GM19438 (cell line): Measurements from ENCODE around the gene HIPK4.

Experiments
- ATAC-seq: cut with Tn5 transposase; IDR thresholded peaks from one replicate; pipeline ENCODE4 v1.9.1; 2021; ENCODE audit warnings: low read depth; ENCODE audit not compliant: unreplicated experiment

HIPK4 gene

DNA sequence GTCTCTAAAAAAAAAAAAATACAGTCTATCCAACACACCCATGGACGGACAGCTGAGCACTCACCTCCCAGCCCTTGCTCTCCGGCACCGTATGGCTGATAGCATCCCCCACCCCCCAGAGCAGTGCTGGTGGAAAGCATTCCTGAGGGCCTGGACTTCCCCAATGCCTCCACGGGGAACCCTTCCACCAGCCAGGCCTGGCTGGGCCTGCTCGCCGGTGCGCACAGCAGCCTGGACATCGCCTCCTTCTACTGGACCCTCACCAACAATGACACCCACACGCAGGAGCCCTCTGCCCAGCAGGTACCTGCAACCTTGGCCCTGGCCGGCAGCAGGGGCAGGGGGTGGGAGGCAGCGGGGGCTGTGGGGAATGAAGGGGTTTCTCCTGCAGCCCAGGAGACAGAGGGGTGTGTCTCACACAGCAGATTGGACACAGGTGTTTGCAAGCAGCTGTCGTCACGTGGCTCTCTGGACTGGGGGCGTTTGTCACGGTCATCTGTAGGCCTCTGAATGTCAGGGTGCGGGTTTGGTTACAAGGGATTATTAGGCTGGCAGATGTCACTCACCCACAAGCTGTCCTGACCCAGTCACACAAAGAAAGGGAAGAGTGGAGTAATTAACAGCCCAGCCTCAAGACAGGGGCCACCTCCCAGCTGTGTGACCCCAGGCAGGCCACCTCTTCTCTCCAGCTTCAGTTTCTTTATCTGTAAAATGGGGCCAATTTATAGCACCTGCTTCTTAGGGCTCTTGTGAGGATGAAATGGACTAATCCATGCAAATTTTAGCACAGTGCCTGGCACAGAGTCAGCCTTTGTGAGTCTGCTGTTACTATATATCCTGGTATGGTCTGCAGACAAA, 22.2 kb downstream of the HIPK4 start:
- ATAC-seq = no peak

DNA sequence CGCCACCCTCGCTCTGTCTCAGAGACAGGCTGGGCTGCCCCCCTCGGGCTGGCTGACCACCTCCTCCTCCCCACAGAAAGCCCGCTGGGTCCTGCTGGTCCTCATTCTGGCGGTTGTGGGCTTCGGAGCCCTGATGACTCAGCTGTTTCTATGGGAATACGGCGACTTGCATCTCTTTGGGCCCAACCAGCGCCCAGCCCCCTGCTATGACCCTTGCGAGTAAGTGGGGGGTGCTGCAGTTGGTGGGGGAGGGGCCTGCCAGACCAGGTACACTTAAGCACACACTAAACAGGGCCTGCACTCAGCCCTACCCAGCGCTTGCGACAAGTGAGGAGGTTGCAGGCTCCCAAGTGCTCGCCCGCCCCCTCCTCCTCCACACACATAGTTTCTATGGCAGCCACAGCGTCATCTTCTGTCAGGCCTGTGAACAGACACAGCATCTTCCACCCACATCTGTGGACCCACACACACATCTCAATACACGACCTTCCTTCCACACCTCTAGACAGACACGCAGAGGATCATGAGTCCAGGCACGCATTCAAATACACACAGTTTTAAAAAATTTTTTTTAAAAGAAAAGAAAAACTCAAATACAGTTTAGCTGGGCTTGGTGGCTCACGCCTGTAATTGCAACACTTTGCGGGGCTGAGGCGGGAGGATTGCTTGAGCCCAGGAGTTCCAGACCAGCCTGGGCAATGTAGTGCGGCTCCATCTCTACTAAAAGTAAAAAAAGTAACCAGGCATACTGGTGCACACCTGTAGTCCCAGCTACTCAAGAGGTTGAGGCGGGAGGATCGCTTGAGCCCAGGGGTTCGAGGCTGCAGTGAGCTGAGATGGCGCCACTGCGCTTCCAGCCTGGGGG, 23.1 kb downstream of the HIPK4 start:
- no peak for ATAC-seq

DNA sequence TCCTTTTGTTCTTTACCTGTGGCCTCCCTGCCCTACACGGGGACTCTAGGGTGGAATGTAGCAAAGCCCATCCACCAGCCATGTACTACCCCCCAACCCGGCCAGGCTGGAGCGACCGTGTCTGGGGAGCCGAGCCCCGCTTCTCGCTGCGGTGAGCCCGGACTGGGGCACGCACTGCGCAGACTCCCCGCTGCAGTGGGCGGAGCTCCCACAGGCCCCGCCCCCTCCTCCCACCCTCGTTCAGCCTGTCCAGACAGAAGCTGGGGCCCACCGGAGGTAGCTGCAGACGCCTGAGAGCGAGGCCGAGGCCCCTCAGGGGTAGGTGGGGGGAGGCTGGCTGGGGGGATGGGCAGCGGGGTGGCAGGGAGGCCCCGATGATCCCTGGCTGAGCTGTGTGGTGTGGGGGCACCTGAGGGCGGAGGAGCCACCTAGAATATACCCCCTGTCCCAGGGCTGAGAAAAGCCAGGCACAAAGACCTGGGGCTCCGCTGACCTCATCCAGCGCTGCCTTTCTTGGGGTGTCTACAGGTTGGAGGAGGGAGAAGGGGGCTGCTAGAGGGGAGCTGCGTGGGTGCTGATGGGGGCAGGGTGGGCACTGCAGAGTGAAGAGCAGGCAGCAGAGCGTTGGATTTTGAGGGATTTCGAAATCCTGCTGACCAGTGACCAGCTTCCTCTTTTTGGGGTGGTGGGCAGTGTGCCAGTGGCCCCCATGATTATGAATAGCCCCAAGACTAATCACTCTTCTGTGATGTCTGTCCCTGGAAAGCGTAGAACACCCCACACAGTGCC, 24.2 kb downstream of the HIPK4 start:
- ATAC-seq = no peak

DNA sequence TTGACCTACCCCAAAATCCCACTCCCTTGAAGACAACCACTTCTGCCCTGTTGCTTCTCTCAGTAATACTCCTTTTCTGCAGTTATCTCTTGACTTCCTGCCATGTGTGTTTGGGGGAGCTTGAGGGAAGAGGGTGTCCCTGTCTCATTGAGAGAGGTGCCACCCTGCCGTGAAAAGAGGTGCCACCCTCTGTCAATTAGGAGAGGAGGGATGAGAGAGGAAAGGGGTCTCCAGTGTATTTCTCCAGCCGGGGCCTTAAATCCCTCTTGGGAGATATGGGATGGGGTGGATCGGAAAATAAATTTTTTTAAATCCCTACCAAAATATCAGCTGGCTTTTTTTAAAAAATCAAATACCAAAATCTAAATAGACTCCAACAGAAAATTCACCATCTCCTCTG, 25.0 kb downstream of the HIPK4 start:
- ATAC-seq = no peak

DNA sequence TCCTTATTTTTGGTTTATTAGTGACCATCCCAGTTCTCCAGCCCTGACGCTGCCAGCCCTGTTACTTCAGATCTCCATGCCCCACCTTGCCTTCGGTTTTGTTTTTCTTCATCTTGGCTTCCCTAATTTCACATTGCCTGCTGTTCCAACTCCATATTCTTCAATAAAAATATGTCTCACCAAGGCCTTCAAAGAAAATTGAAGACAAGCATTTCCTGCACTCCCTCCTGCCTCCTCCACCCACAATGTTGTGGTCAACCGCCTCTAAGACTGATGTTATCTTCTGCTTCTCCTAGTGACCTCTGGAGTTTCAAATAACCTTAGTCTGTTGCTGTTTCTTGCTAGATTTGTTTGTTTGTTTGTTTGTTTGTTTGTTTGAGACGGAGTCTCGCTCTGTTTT, 26.9 kb downstream of the HIPK4 start:
- no peak for ATAC-seq

DNA sequence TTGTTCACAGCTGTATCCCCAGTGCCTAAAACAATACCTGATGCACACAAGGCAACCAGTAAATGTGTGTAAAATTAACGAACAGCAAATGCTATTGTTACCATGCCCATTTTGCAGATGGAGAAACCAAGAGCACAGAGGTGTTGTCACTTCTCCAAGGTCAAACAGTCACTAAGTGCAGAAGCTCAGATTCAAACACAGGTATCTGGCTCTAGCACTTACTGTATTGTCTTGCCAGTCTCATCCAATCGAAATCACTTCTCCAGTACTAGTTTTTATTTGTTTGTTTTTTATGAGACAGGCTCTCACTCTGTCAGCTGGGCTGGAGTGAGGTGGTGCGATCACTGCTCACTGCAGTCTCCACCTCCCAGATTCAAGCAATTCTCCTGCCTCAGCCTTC, 27.8 kb downstream of the HIPK4 start:
- ATAC-seq = no peak

DNA sequence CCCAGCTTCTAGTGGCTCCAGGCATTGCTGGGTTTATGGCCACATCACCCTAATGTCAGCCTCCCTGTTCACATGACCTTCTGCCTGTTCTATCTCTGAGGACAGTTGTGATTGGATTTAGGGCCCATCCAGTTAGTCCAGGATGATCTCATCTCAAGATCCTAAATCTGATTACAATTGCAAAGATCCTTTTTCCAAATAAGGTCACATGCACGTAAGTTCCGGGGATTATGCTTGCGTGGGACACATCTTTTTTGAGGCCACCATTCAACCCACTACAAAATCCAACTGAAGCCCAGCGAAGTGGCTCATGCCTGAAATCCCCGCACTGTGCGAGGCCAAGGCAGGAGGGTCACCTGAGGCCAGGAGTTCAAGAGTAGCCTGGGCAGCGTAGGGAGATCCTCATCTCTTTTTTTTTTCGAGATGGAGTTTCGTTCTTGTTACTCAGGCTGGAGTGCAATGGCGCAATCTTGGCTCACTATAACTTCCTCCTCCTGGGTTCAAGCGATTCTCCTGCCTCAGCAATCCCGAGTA, 29.2 kb downstream of the HIPK4 start:
- no peak for ATAC-seq

DNA sequence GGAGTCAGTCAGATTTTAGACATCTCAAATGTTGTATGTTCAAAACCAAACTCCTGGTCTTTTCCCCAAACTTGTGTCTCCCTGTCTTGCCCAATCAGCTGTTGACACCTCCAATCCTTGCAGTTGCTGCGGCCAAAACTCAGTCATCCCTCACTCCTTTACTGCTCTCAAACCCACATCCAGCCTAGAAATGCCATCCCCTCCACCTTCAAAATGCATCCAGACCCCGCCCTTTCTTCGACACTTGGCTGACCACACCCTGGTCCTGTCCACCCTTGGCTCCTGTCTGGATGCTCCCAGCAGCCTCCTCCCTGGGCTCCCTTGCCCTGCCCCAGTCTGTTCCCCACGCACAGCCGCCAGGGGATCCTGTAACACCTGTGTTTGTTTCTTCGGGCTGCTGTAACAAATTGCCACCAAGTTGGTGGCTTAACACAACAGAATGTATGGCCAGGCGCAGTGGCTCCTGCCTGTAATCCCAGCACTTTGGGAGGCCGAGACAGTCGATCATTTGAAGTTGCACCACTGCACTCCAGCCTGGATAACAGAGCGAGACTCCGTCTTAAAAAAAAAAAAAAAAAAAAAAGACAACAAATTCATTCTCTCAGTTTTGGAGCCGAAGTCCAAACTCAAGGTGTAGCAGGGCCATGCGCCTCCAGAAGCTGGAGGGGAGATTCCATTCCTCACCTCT, 29.8 kb downstream of the HIPK4 start:
- no peak for ATAC-seq

DNA sequence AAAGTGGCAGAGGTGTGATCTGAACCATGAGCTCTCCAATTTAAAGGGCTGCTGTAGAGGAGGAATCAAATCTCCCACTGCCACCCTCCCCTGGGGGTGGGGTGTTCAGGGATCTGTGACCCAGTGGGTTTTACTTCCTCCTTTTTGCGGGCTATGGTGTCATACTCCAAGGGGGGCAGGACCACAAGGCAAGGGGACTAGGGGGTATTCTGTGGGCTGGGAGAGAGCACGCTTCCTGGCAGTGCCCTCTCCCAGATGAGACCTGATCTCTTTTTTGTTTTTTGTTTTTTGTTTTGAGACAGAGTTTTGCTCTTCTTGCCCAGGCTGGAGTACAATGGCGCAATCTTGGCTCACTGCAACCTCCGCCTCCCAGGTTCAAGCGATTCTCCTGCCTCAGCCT, 31.2 kb downstream of the HIPK4 start:
- no peak for ATAC-seq

DNA sequence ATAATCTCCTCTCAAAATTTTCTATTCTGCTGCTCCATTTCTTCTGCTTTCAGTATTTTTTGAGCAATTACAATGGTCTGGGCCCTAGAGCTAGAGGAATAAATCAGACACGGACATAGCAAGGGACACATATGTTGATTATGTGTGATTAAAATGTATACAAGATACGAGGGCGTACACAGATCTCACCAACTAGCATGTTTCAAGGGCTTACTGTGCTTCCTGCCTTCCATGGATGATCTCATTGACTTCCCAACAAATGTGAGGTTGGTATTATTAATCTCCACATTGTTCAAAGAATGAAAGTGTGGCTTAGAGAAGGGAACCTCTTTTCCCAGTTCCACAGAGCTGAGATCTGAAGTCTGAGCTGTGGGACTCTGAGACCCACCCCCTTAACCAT, 32.3 kb downstream of the HIPK4 start:
- ATAC-seq = no peak

DNA sequence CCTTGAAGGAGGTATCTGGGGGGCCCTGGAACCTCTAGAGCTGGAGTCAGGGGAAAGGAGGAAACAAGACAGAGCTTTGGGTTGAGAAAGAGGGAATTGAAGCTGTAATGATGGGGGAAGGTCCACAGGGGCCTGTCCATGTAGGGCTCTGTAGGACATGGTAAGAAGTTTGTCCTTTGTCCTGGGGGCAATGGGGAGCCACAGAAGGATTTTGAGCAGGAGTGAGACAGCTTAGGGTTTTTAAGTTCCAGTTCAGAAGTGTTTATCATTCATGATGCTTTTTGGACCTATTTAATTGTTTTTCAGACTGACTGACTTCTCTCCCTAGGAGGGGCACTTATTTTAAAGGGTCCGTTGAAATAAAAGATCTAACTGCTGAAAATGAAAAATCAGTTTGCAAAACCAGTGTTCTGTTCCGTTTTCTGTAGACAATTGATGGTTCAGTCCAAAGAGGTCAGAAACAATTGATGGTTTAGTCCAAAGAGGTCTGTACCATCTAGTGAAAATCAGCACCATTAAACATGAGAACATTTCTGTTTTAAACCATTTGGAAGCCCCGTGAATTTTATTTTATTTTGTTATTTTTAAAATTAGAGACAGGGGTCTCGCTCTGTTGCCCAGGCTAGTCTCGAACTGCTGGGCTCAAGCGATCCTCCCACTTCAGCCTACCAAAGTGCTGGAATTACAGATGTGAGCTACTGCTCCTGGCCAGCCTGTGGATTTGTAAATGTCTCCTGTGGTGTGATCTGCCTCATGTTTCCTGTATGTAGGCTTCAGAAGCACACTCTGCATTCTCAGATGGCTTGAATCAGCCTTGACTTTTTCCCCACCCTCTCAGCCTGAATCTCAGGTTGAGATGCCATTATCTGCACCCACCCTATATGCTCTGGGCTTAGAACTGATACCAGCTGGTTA, 33.0 kb downstream of the HIPK4 start:
- ATAC-seq = no peak

DNA sequence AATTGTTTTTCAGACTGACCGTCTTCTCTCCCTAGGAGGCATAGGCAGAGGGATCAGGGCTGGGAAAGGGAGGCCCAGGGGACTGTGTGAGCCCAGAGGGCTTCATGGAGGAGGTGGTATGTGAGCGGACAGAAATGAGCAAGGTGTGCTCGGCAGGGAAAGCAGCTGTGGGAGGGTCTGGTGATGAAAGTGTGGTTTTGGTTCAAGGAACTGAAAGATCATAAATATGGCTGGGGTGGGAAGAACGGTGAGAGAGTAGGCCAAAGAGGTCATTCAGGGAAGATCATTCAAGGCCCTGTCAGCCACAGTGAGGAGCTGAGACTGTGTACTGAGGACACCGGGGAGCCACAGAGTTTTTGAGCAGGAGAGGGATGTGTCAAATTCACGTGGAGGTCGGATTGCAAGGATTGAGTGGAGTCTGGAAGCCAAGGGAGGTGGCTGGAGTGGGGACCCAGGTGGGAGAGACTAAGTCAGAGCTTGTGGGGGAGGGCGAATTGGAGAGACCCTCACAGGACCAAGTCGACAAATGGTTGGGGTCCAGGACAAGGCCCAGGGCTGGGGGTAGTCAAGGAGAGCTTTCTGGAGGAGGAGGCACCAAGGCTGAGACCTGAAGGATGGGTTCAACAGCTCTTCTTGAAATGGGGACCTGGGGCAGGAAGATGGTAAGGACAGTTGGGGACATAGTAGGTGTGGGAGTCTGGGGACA, 33.9 kb downstream of the HIPK4 start:
- no peak for ATAC-seq

DNA sequence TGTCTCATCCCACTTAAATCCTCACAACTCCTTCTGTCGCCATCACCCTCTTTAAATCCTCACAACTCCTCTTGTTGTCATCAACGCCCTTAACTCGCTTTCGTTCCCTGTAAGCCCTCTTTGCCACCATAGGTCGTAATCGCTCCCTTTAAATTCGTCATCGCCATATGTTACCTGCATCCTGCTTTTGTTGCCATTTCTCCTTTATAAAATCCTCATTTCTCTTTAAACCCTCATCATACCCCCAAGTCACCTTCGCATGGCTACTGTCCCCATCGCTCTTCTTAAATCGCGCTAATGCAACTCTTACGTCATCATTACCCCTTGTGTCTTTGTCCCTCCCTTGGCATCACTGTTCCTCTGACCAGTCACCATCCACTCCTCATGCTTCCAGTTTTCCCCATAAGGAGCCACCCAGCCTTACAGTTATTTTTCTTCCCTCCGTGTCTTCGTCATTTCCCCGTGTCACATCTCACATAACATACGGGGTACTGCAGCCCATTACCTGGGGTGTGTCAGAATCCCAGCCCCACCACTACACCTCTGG, 40.9 kb downstream of the HIPK4 start:
- no peak for ATAC-seq

DNA sequence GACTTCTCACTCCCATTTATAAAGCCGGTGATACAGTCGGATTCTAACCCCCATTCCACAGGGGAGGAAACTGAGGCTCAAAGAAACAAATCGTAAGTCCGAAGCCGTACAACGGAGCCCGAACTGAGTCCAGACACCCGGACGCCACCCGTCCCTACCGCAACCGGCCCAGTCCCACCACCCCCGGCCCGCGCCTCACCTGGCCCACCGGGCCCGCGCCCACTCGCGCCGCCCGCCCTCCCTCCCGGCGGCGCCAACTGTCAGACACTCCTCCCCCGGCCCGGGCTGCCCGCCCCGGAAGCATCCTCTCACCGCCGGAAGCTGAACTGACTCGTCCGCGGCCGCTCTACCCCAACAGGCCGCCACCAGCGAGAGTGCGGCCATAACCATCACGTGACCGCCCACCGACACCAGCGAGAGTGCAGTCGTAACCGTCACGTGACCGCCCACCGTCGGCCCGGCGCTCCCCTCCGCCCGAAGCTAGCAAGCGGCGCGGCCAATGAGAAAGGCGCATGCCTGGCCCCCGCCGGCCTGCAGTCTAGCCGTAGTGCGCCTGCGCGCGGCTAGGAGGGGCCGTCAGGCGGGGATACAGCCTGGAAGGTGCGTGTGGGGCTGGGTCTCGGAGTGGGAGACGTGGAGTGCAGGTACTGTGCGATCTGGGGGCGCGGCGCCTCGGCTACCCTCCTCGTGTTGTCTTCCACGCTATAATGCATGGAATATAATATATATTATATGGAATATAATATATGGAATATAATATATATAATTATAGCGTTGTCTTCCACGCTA, 41.7 kb downstream of the HIPK4 start, which contains the start of the genes C19orf47 and PLD3:
TSS of gene C19orf47 (minus strand) at position 273 of the 789 bp plus-strand sequence. CDS start 6,540 bp downstream, outside the sequence.
TSS of gene PLD3 (plus strand) at position 571 of the 789 bp plus-strand sequence. CDS start 17,789 bp downstream, outside the sequence.
- ATAC-seq = peak; percentile 88

DNA sequence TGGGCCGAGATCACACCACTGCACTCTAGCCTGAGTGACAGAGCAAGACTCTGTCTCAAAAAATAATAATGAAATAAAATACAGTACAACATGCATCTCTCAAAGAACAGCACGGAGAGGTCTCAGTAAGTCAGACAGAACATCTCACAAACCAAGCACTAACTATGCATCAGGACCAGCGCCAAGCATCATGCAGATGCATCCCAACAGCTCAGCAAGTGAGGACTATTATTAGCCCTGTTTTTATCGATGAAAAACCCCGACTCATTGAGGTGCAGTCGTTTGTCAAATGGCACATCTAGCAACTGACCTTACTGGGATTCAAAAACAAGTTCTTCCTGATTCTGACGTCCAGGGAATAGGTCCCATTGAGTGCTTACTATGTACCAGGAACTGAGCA, 45.6 kb downstream of the HIPK4 start:
- no peak for ATAC-seq

DNA sequence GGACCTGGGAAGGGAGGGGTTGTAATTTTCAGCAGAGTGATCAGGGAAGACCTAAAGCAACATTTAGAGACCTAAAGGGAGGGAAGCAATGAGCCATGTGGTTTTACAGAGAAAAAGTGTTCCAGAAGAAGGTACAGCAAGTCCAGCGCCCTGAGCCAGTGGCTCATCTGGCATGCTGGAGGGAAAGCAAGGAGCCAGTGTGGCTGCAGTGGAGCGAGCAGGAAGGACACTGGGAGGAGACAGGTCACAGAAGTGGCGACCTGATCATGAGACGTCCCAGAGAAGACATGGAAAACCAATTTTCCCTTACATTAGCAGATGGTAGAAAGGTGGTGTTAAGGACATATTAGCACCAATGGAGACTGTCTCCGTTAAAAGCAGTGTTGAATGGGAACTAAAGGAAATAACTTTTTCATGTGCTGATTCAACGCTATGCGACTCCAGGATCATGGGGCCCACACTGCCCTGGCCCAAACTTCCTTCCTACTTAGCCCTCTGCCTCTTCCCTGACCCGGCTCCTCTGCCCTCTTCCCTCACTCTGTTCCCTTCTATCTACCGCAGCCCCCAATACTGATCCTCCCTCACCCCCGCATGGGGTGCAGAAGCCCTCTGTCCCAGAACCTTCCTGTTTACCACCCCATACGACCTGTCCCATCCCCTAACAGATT, 47.2 kb downstream of the HIPK4 start:
- ATAC-seq = no peak
